Mucosa of descending colon (tissue), 3 donors: Measurements from ENCODE around the gene F10. TPM values are rescaled to one million over a fixed set of nuclear protein-coding genes. Genes with fewer than 3 reads are reported as not detected.

Source experiments
- ATAC-seq: fragments of 200-7000 bp; cut with Tn5 transposase; one replicate; pipeline ENCODE4 v1.9.1; 2020; ENCODE audit warnings: mild to moderate bottlenecking, moderate library complexity
- DNase-seq, 3 donors: peaks; one replicate each; pipeline ENCODE4 v3.0.0-alpha.2; 2020
- H3K36me3 ChIP-seq: fragments of 200-600 bp; one replicate; pipeline ENCODE4 v1.8.0; 2021; ENCODE audit warnings: low read depth, mild to moderate bottlenecking
- H3K4me1 ChIP-seq: fragments of 200-600 bp; one replicate; pipeline ENCODE4 v1.8.0; 2021; ENCODE audit warnings: low read depth, mild to moderate bottlenecking
- H3K4me3 ChIP-seq: fragments of 200-600 bp; one replicate; pipeline ENCODE4 v1.8.0; 2021; ENCODE audit warnings: mild to moderate bottlenecking
- H3K9me3 ChIP-seq: fragments of 200-600 bp; one replicate; pipeline ENCODE4 v1.8.0; 2021; ENCODE audit warnings: mild to moderate bottlenecking
- intact Hi-C, 2 donors: fragments of 100-400 bp; cut with DNase I in 1 of 2; cut with micrococcal nuclease in 1 of 2; formaldehyde crosslinking; loops; one replicate each; pipeline versions ENCODE4 v1.11.0 to v1.11.1; 2022; cut with DNase I, micrococcal nuclease
- total RNA-seq, 3 donors: library from RNA; stranded (reverse); fragmentation: NEBNext Ultra II Directional in 2 of 3; extraction: Animal tissue kit (Norgen Biotek cat#: 25700) in 2 of 3; gene quantifications; one replicate each; pipeline versions ENCODE4 v1.2.1 to v1.2.4, GENCODE V29; 2021 to 2023
- TF ChIP-seq, protein P1 (sequence below): fragments of 200-600 bp; IDR thresholded peaks from one replicate; pipeline ENCODE4 v1.8.0; 2022; ENCODE audit warnings: antibody characterized with exemption, mild to moderate bottlenecking
- donor health status: DM: no; HTN: no; CAD: no; lungs with moderate emphysema.
- donor health status: DM: no; HTN: no; CAD: no.
- donor health status: DM: no; HTN: yes; CAD: no.

The F10 gene
- total RNA-seq, 3 donors from 2014 or later, result 1.3 to 3.5 (median 2.0) TPM

GRCh38 chr13:113178070-113178895, 55.7 kb downstream of the F10 start:
- no peak overlapping the region for H3K4me3 ChIP-seq
- no peaks in the 10 kb centered on the region for H3K9me3 ChIP-seq
- no peak for ATAC-seq
- TF ChIP-seq, protein P1, sequence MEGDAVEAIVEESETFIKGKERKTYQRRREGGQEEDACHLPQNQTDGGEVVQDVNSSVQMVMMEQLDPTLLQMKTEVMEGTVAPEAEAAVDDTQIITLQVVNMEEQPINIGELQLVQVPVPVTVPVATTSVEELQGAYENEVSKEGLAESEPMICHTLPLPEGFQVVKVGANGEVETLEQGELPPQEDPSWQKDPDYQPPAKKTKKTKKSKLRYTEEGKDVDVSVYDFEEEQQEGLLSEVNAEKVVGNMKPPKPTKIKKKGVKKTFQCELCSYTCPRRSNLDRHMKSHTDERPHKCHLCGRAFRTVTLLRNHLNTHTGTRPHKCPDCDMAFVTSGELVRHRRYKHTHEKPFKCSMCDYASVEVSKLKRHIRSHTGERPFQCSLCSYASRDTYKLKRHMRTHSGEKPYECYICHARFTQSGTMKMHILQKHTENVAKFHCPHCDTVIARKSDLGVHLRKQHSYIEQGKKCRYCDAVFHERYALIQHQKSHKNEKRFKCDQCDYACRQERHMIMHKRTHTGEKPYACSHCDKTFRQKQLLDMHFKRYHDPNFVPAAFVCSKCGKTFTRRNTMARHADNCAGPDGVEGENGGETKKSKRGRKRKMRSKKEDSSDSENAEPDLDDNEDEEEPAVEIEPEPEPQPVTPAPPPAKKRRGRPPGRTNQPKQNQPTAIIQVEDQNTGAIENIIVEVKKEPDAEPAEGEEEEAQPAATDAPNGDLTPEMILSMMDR, result no peak
- H3K36me3 ChIP-seq, result peaks cover 6% of the 10 kb centered on the region
- intact Hi-C loops, result no loop called here
- no peak for DNase-seq
- H3K4me1 ChIP-seq, result peaks cover 3% of the 10 kb centered on the region

GRCh38 chr13:113178896-113179167, 56.2 kb downstream of the F10 start:
- Histone ChIP-seq H3K9me3 (no peaks in the 10 kb centered on the region), H3K4me1 (peaks cover 3% of the 10 kb centered on the region), H3K4me3 (no peak overlapping the region), H3K36me3 (peaks cover 6% of the 10 kb centered on the region)
- ATAC-seq (no peak), DNase-seq (no peak)
- TF ChIP-seq, protein P1, result no peak
- intact Hi-C loops, result no loop called here

DNA sequence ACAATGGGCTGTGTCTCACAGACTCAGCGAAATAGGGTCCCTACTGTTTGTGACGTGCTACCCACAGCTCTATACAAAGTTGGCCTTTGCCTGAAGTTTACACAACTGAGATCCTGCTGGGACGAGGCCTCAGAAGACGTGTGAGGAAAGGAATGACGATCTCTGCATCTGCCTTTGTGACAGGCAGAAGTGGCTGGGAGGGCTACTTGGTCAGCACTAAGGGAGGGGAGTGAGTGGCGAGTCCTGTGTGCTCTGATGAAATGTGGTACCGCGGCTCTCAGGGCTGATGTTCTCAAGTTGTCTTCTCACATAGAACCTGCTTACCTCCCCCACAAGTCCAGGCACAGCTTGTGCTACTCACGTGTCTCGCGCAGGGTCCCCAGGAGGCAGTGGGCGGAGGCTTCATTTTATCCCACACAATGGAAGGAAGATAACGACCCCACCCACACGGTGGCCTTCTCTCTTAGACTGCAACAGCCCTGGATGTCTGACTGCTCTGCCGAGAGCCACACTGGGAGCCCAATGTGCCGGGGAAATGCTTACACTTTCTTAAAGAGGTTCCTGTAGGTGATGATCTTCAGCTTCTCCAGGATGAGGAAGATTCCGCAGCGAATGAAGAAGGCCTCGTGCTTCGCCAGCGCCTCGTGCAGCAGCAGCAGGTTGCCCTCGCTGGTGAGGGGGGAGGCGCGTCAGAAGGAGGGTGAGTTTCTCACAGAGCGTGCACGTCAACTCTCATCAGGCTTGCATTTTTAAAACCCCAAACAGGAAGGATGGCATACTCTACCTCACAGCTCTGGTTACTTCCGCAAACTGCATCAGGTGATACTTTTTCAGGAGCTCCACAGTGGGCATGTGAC, 57.0 kb downstream of the F10 start:
- Histone ChIP-seq H3K4me3 (no peak overlapping the region), H3K9me3 (no peaks in the 10 kb centered on the region), H3K4me1 (peaks cover 3% of the 10 kb centered on the region), H3K36me3 (peaks cover 6% of the 10 kb centered on the region)
- ATAC-seq (no peak), DNase-seq (no peak)
- intact Hi-C loops, result no loop called here
- TF ChIP-seq, protein P1, result no peak

- Histone ChIP-seq H3K4me3 (no peak overlapping the region), H3K36me3 (peaks cover 6% of the 10 kb centered on the region), H3K9me3 (no peaks in the 10 kb centered on the region), H3K4me1 (no peaks in the 10 kb centered on the region)
- TF ChIP-seq, protein P1, result no peak
- intact Hi-C loops, result no loop called here
- no peak for ATAC-seq
- DNase-seq, result no peak
These were observed 59.4 kb downstream of the F10 start for GRCh38 chr13:113182046-113182445.

- TF ChIP-seq, protein P1, result no peak
- H3K4me3 ChIP-seq, result no peak overlapping the region
- intact Hi-C loops, result no loop called here
- H3K4me1 ChIP-seq, result no peaks in the 10 kb centered on the region
- DNase-seq, result no peak
- peaks cover 2% of the 10 kb centered on the region for H3K36me3 ChIP-seq
- no peak for ATAC-seq
- no peaks in the 10 kb centered on the region for H3K9me3 ChIP-seq
These were observed 61.0 kb downstream of the F10 start for GRCh38 chr13:113183450-113184129.
